NCI-H69 (cell line): ENCODE results near the gene ADAMTS6.
"Not testable (repeated sequence)": the region's sequence is repeated elsewhere in the genome, so short reads cannot be mapped to it uniquely, and the experiment has no call there.

Source experiments
- DNase-seq: peaks from one replicate; lab custom pipeline; 2025; lab: John Stamatoyannopoulos, UW

ADAMTS6 gene

DNA sequence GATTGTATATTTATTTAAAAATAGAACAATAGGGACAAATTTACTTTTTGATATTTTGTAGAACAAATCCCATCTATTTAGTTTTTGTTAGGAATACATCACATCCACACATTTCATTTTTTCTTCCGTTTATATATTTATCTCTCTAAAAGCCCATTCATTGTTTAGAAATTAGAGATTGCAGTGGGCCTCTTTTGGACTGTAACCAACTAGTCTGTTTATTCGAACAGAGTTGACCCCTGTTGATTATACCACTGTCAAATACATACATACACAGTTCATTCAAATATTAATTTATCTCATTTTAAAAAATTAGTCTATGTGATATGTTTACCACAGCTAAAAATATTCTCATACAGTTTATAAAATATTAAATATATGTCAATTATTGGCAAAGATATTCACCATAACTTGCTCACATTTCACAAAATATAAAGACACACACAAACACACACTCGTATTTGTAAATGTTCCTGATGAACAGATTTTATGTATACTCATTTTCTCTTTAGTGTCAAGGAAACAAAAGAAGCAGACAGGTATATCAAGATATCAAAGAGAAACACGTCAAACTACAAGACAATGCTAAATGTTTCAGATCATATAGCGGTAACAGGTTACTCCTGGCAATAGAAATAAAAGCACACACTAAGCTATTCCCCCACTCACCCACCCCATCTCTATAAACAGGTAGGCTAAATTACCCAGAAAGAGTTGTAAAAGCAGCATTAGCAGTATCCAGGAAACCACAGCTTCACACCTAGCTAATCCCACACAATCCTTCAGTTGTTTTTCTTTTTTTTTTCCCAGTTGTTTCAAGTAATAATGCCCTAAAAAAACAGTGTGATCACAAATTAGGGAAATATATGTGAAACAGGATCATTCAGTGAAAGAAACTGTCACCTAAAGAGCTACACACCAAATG lies 283.9 kb downstream of the ADAMTS6 start:
- no peak for DNase-seq

DNA sequence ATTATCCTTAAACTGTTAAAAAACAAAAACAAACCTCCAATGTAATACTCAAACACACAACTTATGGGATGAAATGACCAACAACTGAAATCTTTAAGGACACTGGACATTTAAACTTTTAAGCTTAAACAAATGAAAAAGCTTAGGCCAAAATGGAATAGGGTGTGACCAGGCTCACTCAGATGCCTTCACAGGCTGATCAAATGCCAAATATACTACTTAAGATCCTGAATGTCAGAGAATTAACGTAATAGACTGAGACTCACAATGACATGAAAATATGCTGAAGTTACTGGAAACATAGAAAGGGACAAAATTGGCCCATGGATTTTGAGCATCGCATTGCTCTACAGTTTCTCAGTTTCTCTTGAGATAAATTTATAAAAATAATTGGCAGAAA lies 286.8 kb downstream of the ADAMTS6 start:
- DNase-seq = no peak

DNA sequence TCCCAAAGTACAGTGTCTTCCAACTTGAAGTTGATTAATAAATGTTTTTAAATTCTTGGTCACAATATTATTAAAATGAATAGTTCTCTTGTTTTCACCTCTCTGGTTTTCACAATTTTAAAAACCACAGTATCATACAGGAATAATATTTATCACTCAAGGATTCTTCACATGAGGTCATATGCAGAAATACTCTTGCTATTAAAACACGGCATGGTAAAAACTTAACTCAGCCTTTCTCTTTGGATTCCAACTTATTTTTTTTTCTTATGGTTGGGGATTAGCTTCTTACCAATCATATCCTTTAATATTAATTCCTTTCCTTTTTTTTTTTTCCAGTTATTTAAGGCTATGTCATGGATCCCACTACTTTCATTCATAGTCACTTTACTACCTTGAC lies 289.4 kb downstream of the ADAMTS6 start:
- DNase-seq = no peak

DNA sequence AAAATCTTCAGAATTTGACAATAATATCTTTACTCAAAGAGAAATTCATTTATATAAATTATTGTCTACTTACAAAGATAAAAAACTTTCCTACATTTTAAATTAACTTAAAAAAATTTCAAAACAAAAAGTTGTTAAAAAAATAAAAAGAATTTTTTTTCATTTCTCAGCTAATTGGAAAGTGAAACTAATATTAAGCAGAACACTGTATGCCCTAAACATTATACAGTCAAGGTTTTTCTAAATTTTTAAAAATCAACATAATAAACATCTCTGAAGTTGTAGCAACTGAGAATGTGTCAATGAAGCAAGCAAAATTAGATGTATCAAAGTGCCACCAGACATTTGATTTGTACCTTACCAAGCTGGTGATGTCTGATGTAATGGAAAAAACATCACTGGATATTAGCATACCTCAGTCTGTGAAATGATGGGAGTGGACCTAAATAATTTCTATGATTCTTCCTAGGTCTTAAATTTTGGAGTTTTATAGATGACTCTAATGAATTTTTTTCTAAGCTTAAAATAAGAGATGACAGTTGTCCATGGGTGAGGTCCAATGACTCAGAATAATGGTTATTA lies 290.1 kb downstream of the ADAMTS6 start:
- no peak for DNase-seq

DNA sequence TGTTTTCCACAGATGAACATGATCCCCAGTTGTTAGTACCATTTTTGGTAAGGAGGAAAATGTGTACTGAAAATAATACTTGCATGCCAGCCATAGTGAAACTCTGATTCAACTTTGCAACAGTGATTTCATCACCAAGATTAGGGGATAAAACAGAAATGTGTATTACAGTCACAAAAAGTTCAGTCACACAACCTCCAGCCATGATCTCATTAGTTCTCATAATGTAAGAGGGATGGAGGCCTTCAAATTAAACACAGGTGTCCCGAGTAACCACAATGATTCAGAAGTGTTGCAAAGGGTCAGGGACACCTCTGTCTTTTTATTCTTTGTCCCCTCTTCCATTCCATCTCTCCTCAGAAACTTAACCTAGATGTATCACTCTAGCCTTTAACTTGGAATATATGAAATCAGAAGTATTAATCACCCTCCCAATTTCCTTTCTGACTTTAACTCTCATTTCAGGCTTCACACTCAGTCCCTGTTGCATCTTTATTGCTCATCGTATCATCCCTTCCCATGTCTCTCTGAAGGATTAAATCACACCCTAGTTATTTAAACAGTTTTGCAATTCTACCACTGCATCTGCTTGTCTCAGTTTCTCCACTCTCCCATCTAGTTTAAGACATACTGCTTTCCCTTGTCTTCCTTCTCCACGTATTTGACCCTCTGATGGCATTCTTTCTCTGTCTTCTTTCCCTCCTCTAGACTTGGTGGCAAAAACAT lies 291.2 kb downstream of the ADAMTS6 start:
- no peak for DNase-seq

DNA sequence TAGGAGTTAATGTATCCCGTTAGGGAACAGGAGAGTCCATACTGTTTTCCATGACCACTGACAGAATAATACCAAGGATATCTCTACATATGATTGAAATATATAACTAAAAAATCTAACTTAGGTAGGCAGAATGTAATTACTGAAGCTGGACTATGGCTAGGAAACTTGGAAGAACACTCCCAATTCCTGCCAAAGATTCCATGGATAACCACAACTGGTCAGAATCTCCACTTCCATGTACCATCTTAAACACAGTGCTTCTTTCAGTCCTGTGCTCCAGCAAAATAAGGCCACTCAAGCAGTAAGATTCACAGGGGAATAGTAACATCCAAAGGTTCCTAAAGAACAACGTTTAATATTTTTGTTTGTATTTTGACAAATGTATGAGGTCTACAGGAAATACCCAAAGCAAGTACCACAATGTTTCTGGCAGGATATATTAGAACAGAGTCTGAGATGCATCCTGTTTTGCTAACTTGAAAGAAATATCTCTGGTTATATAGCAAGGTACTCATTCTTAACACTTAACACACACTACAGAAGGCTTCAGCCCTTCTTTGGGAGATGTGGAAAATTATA lies 295.0 kb downstream of the ADAMTS6 start:
- no peak for DNase-seq

DNA sequence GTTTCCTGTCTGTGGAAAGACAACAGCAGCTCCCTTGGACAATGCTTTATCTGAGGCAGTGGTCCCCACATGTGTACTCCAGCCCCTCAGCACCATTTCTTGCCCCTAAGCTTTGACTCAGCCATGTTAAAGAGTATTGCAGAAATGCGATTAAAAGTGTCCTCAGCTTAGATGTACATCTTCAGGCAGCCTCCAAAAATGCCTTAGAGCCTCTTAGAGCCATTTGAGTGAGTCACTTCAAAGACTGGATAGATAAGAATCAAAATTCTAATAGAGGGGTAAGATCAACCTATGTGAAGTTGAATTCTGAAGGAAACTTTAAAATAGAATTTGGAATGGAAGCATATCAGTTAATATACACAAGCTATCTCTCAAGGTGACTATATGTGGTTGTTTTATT lies 296.3 kb downstream of the ADAMTS6 start:
- no peak for DNase-seq

DNA sequence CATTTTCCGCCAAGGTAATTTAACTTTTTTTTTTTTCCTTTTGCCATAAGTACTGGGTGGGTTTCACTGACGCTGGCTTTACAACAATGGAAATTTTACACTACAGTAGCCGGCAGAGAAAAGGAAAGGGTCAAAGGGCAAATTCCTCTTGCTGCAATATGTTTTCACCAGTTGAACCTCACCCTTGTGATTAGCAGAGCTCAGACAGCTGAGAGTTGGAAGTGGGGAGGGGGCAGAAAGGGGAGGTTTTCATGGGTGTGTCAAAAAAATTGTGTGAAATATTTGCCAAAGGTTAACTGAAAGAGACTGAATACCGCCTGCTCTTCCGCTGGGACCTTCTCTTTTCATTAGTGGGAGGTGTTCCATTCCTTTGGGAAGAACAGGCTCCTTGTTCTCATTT lies 296.9 kb downstream of the ADAMTS6 start:
- DNase-seq = no peak

DNA sequence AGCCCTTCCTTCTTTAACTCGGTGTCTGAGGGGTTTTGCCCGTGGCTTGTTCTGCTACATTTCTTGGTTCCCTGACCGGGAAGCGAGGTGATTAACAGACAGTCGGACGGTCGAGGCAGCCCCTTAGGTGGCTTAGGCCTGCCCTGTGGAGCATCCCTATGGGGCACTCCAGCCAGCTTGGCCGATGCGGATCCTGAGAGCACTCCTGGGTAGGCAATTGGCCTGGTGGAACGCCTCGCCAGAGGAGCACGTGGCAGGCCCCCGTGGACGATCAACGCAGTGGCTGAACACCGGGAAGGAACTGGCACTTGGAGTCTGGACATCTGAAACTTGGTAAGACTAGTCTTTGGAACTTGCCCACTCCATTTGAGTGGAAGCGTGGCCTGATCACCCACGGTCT lies 307.5 kb downstream of the ADAMTS6 start:
- not testable (repeated sequence) for DNase-seq

DNA sequence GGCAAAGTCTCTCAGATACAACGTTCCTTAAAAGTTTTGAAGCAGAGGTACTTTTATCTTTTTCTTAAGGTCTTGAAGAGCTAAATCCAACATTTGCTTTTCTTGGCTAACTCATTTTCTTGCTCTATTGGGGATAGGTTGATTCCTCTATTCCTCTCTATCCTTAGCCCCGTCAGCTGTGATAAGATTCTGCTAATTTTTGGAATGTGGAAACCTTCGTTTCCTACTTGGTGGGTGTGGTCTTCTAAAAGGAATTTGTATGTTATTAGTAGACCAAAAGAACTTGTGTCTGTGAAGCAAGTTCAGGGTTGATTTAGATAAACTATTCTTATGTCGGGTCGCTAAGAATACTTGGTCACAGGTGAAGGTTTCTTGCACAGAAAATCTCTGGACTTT lies 308.6 kb downstream of the ADAMTS6 start:
- no peak for DNase-seq

DNA sequence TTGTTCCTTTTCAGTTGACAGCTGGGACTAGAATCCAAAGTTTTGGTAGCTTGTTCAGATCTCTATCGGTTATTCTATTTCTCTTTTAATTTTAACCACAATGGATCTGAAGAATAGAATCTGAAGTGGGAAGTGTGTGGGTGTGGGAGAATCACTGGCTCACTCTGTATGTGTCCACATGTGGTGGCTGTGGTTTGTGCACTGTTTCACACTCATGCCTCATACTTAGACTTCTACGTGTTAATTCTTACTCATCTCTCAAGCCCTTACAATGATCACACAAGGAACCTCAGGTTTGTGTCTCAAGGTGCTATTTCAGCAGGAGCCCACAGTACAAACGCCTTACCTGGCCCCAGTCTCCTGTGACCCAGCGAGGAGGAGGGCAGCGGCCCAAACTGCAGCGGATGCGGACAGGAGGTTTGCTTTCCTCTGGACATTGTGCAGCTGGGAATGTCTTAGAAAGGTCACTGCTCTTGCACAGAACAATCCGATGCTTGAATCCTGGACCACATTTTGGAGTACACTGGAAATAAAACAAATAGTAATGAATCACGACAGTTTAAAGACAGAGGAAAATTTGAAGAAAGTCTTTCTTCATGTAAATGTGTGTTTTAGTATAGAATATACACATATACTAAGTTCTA lies 309.1 kb downstream of the ADAMTS6 start:
- DNase-seq = no peak

DNA sequence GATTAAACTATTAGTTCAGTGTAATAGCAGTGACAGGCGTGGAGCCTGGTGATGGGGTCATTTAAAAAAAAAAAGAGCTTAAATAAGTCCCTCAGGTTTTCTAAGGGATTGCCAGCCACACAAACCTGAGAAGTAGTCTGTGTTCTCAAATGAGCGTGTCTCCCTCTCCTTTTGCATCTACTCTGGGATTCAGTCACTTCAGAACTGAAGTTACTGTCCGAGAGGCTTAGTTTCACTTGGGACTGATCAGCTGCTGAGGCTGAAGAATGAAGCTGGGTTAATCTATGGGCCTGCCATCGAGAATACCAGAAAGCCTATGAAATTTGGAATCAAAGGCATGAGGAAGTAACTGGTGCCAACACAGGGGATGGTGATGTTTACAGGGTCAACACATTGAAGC lies 310.1 kb downstream of the ADAMTS6 start:
- DNase-seq = peak; percentile 23

DNA sequence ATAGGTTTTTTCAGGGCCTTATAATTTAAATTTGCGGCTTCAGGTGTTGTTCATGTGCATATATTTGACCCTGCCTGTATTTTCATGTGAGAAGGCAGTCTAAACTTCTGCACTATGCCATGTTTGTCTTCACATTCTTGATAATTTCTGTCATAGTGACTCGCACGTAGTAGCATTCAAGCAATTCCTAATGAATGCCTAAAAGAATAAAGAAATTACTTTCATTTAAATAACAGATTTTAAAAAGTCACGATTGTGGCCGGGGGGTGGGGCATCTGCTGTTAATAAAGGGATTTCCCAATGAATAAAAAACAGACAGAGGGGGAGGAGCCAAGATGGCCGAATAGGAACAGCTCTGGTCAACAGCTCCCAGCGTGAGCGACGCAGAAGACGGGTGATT lies 318.0 kb downstream of the ADAMTS6 start:
- DNase-seq = no peak

DNA sequence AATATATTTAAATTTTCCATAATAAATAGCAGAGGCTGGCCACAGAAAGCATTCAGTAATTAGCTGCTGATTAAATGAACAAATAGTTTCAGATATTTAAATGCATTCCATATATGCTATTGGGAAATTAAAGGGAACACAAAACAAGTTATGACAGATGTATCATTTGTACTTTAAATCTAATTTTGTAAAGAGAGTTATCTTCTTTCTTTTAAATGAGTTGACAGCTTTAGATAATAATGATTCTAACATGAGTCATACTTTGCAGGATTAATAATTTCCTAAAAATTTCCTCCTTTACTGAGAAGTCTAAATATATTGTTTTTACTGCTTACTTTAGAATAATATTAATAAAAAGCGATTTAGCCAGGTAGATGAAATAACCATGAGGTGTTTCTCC lies 320.1 kb downstream of the ADAMTS6 start:
- no peak for DNase-seq

DNA sequence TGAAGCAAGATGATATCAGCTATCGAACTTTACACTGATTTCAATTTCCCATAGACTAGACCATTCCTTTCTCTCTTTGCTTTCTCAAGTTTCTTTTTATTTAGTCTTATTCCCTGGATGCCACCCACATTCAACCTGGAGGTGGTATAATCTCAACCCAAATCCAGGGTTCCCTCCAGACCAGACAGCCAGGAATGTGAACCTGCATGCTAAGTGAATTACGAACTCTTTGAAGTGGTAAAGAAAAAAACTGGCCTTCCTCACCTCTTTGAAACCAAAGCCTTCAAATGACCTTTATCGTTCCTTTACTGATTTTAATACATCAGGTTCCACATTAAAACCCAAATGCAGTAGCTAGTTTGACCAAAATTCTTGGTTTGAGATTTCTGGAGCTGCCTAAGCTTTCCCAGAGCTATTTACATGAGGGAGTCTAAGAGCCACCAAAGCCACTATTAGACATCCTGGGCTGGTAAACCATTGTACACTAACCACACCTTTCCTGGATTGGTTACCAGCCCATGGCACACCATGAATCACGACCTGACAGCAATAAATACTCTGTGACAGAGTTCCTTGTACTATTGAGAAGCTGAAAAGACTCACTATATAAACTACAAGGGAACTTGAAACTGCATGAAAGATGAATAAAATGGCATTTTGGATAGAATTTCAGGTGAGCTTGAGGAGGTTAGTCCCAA lies 323.7 kb downstream of the ADAMTS6 start:
- no peak for DNase-seq

DNA sequence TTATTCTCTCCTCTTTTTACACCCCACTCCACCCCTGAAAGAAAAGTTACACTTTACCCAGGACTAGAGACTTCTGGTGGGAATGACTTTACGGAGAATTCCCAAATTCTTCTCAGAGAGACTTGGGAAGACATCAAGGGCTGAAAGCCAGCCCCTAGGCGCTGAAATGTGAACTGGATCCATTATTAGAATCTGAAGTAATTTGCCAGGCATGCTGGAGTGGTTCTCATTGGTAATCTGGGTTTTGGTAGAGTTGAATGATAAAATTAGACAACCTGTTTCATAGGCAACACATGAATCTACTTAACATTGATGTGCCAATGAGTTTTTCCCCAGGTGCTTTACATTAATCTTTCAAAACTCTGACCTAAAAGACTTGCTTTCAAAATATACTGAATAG lies 324.8 kb downstream of the ADAMTS6 start:
- no peak for DNase-seq

DNA sequence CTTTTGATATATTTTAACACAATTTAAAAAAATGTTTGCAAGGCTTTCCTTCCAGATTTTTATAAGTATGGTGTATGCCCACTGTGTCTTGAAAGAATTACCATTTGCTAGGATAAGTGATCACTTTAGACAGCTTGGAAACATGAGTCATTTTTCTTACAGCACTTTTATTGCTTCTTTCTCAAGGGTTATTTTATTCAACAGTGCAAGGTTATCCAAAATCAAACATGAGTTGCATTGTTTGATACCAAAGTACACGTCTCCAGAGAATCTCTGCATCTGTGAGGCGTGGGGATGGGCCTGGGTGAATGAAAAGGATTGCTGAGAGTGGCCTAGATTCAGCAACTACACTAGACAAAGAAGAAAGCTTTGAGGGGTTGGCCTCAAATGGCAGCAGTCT lies 329.6 kb downstream of the ADAMTS6 start:
- DNase-seq = peak; percentile 26

DNA sequence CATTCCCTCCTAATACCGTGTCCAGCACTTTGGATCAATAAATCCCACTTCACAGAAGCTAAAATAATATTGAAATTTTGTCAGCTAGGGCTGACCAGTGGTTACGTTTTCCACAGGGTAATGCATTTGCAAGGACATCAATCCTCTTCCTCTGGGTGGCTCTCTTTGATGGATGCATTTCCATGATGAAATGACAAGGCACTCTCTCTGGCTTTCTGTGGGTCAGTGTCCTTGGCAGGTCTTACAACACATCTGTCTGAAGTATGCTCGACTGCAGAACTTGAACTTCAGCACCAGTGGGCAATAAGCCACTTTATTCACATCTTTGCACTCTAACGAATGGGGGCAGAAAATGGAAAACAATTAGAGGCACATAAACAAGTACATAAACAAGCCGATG lies 330.1 kb downstream of the ADAMTS6 start:
- DNase-seq = no peak

DNA sequence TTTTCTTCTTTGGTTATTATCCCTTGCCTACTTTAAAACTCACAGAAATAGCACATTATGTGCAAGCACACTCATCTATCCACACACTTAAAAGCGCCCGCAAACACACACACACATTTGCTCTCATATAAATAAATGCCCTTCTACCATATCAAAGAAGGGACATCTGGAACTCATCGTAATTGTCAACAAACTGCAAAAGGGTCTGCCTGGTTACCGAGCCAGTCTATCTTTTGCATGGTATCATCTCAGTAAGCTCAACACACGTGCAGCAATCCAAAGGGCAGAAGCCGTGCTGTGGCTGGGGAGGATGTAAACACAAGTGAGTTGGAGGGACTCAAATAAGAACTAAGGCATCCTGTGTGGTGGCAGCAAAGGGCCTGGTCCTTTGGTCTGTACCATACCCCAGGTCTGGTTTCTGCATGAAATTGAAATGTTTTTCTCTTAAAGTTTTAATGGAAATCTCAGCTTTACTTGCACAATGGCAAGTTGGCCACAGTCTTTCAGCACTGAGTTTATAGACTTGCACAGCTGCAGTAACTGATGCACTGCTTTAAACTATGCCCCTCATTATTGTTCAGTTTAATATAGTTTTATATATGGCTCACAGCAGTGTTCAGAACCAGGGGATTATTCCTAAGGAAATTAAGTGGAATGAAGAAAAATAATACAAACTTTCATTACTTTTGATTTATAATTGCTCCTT lies 331.0 kb downstream of the ADAMTS6 start:
- DNase-seq = no peak

DNA sequence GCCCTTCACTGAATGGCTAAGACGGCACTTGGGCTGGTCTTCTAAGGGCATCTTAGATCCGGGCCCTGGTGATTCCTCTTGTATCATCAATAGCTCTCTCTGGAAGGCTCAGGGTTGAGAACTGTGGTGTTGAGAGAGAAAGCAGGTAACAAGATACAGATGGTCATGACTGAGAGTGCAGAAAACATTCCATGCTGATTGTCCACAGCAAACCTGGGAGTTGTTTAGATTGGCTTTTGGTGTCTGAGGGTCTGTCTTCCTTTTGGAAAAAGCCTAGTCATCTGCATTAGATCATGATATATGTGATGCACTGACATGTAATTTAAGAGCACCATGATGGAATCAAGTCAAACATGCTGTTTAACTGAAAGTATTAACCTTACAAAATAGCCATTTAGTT lies 331.9 kb downstream of the ADAMTS6 start:
- DNase-seq = no peak
